ENCODE measurements around the gene RTN4RL2. TPM values are rescaled to one million over a fixed set of nuclear protein-coding genes. Genes with fewer than 3 reads are reported as not detected.

Gene RTN4RL2
- total and polyA plus RNA-seq, 9 of the 15 experiments (the other 6 are each of a cell fraction or from before 2014, with no cell fraction given) = 0.06 to 1.9 (median 0.34) TPM; not detected in 4

DNA sequence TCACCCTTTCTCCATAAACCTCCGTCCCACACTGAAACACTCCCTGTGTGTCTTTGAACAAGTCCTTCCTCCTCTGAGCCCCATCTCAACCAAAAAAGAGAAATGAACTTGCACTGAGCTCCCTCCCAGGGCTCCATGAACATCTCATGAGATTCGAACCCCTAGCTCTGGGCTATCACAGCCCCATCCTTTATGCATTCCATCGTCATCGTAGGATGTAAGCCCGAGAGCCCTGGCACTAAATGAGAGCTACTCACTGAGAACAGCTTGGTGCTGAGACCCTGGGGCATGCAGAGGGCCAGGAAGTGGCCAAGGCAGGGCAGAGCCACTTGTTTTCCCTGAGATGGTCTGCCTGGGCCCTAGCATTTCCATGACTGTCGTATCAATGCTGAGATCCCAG lies 20.5 kb upstream of the RTN4RL2 start:
- no peaks in the 10 kb centered on the region for H3K9me1 ChIP-seq (ENCODE audit: control insufficient read depth, insufficient read depth, low read length)
- ChIA-PET CTCF (ENCODE audit: low intra/inter-chr PET ratio) (no interaction called here), POLR2A (interaction anchor here (1.4 kb wide), 1 partner anchor 10 kb away, joined by 5 read pairs; no protein-coding TSS in a partner anchor)
- no peak overlapping the region for H3K9ac ChIP-seq (ENCODE audit: insufficient read depth in 1 of 2, low read depth in 2 of 2, low read length in 2 of 2)
- FAIRE-seq = no peak
- no peaks in the 10 kb centered on the region for H3K9me3 ChIP-seq (replicated peaks; ENCODE audit: control insufficient read depth, insufficient read depth, low read depth, low read length)
- DNase-seq (ENCODE audit: extremely low read depth in 1 of 4, low spot score in 3 of 4) = no peak
- BruUV-seq (replicated peaks) = no TSS peak
- ATAC-seq = no peak
- in situ Hi-C loops (cut with MboI) (no loop called here), intact Hi-C loops (cut with micrococcal nuclease) (no loop called here)
- 35% methylated on average over 6 of the region's 6 CpGs for WGBS (ENCODE audit: insufficient coverage, low coverage, missing lambda C conversion rate)
- H3K79me2 ChIP-seq (ENCODE audit: control insufficient read depth, insufficient read depth, low read length) = no peaks in the 10 kb centered on the region
- H2AFZ ChIP-seq (ENCODE audit: low read depth, low read length) = no peak overlapping the region
- H4K20me1 ChIP-seq (replicated peaks; ENCODE audit: control insufficient read depth, insufficient read depth, low read length) = no peaks in the 10 kb centered on the region
- H3K4me2 ChIP-seq (ENCODE audit: insufficient read depth, low read length) = no peak overlapping the region
- no peaks in the 10 kb centered on the region for H3K36me3 ChIP-seq (ENCODE audit: control insufficient read depth, insufficient read depth, low read length)
- H3K4me3 ChIP-seq = no peak overlapping the region
- no peaks in the 10 kb centered on the region; a peak in 1 of 5 replicates for H3K27me3 ChIP-seq (ENCODE audit: control insufficient read depth in 2 of 2, insufficient read depth in 2 of 2, low read length in 2 of 2)
- H3K4me1 ChIP-seq (replicated peaks in 1 of 2; ENCODE audit: control insufficient read depth in 2 of 2, insufficient read depth in 2 of 2, low read length in 2 of 2) = peaks cover 0 to 6% of the 10 kb centered on the region in 2 experiments; a peak in 4 of 5 replicates
- no peak overlapping the region for H3K27ac ChIP-seq (ENCODE audit: extremely low read depth, low read depth, low read length)
- TF ChIP-seq KDM4B (IDR thresholded peaks at IDR 0.05; ENCODE audit: borderline replicate concordance in 2 of 2, low read depth in 1 of 2) = no peak
- TF ChIP-seq NRF1 (conservative IDR thresholded peaks at IDR 0.05 in 1 of 2, IDR thresholded peaks at IDR 0.05 in 1 of 2) = no peak
- TF ChIP-seq, protein P1, sequence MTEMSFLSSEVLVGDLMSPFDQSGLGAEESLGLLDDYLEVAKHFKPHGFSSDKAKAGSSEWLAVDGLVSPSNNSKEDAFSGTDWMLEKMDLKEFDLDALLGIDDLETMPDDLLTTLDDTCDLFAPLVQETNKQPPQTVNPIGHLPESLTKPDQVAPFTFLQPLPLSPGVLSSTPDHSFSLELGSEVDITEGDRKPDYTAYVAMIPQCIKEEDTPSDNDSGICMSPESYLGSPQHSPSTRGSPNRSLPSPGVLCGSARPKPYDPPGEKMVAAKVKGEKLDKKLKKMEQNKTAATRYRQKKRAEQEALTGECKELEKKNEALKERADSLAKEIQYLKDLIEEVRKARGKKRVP (CRISPR knock-in tag; IDR thresholded peaks at IDR 0.05) = no peak
- TF ChIP-seq, protein P2, sequence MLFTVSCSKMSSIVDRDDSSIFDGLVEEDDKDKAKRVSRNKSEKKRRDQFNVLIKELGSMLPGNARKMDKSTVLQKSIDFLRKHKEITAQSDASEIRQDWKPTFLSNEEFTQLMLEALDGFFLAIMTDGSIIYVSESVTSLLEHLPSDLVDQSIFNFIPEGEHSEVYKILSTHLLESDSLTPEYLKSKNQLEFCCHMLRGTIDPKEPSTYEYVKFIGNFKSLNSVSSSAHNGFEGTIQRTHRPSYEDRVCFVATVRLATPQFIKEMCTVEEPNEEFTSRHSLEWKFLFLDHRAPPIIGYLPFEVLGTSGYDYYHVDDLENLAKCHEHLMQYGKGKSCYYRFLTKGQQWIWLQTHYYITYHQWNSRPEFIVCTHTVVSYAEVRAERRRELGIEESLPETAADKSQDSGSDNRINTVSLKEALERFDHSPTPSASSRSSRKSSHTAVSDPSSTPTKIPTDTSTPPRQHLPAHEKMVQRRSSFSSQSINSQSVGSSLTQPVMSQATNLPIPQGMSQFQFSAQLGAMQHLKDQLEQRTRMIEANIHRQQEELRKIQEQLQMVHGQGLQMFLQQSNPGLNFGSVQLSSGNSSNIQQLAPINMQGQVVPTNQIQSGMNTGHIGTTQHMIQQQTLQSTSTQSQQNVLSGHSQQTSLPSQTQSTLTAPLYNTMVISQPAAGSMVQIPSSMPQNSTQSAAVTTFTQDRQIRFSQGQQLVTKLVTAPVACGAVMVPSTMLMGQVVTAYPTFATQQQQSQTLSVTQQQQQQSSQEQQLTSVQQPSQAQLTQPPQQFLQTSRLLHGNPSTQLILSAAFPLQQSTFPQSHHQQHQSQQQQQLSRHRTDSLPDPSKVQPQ (CRISPR knock-in tag; IDR thresholded peaks at IDR 0.05; ENCODE audit: borderline replicate concordance) = no peak
- no peak for TF ChIP-seq RBM14 (IDR thresholded peaks at IDR 0.05; ENCODE audit: borderline replicate concordance, insufficient read depth, low read depth, low read length)
- TF ChIP-seq COPS2 (conservative IDR thresholded peaks at IDR 0.05) = no peak
- TF ChIP-seq, protein P3, sequence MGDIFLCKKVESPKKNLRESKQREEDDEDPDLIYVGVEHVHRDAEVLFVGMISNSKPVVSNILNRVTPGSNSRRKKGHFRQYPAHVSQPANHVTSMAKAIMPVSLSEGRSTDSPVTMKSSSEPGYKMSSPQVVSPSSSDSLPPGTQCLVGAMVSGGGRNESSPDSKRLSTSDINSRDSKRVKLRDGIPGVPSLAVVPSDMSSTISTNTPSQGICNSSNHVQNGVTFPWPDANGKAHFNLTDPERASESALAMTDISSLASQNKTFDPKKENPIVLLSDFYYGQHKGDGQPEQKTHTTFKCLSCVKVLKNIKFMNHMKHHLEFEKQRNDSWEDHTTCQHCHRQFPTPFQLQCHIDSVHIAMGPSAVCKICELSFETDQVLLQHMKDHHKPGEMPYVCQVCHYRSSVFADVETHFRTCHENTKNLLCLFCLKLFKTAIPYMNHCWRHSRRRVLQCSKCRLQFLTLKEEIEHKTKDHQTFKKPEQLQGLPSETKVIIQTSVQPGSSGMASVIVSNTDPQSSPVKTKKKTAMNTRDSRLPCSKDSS (IDR thresholded peaks at IDR 0.05; ENCODE audit: low read depth, partially characterized antibody) = no peak
